GM12874 (cell line): ENCODE measurements around the gene ASB8.

ENCODE experiments used
- TF ChIP-seq, protein P1 (sequence below): IDR thresholded peaks from 2 replicates; pipeline ENCODE4 v1.5.1; 2011; ENCODE audit warnings: low read depth, mild to moderate bottlenecking, control low read depth, low read length, moderate library complexity; ENCODE audit not compliant: insufficient read depth

ASB8 gene, protein sequence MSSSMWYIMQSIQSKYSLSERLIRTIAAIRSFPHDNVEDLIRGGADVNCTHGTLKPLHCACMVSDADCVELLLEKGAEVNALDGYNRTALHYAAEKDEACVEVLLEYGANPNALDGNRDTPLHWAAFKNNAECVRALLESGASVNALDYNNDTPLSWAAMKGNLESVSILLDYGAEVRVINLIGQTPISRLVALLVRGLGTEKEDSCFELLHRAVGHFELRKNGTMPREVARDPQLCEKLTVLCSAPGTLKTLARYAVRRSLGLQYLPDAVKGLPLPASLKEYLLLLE

DNA sequence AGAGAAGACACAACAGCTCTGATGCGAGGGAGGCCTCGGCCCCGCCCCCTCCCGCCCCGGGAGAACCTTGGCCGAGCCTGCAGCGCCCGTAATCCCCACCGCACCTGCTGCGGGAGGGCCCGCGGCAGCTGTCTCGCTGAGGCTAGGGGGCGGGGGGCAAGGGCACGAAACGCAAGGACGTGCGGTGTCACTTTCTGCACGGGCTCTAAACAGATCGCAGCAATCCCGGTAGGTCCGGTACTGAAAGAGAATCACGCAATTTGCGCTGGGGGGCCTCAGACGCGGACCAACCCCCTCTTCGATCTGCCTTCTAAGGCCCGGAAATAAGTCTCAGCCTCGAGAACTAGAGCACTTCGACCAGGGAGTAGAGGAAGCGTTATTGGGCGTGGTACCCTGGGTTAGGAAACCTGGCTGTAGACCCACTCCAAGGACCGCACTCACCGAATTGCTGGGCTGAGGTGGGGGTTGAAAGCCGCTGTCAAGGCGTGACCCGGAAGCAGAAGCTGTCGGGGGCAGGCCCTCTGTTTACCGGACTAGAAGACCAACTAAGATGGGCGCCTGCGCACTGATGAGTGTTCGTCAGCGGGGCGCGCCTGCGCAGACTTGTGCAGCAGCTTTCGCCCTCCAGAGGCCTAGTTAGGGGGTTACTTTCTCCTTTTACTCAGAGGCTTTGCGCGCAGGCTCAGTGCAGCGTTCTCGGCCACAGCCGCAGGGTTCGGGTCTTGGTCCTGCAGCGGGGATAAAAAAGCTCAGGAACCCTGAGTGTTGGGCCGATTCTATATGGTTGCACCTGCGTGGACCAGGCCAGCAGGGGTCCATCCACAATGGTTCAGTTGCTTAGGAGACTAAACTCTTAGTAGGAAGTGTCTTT, at the start of gene ASB8:
TSS of gene ASB8 (minus strand) at position 498 of the 871 bp plus-strand sequence. CDS start 4,019 bp downstream, outside the sequence.
- TF ChIP-seq, protein P1, sequence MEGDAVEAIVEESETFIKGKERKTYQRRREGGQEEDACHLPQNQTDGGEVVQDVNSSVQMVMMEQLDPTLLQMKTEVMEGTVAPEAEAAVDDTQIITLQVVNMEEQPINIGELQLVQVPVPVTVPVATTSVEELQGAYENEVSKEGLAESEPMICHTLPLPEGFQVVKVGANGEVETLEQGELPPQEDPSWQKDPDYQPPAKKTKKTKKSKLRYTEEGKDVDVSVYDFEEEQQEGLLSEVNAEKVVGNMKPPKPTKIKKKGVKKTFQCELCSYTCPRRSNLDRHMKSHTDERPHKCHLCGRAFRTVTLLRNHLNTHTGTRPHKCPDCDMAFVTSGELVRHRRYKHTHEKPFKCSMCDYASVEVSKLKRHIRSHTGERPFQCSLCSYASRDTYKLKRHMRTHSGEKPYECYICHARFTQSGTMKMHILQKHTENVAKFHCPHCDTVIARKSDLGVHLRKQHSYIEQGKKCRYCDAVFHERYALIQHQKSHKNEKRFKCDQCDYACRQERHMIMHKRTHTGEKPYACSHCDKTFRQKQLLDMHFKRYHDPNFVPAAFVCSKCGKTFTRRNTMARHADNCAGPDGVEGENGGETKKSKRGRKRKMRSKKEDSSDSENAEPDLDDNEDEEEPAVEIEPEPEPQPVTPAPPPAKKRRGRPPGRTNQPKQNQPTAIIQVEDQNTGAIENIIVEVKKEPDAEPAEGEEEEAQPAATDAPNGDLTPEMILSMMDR: peak; percentile 58

DNA sequence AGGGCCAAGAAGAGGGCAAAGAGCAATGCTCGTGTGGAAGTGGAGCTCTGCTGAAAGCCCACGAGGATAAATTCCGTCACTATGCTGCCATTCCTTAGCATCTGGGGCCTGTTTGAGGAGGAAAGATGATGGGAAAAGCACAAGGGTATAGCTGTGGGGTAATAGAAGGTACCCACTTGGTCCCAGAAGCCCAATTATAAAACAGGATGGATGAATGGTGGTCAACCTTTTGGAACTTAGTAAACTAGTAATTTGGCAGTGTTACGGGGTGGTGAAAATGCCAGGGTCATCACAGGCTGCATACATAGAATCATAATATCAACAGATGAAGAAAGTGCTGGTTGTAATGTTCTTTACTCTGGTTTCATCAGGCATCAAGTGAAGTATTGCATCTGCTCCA, 45.9 kb upstream of the ASB8 start, which contains the start of gene OR10AD1:
TSS of gene OR10AD1 (minus strand) at position 101 of the 400 bp plus-strand sequence. CDS start at position 101, 0 bp downstream.
- TF ChIP-seq, protein P1: no peak

DNA sequence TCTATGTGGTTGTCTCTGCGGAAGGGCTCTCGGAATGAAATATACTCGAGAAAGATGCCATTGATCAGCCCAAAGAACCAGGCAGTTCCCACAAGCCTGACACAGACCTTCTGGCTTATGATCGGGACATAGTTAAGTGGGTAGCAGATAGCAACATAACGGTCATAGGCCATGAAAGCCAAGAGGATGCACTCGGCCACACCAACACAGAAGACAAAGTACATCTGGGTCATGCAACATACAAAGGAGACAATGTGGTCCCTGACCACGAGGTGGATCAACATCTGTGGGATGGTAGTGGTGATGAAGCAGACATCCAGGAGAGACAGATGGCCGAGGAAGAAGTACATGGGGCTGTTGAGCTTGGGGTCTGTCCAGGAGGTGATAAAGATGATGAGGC, 45.5 kb upstream of the ASB8 start:
- TF ChIP-seq, protein P1: no peak

DNA sequence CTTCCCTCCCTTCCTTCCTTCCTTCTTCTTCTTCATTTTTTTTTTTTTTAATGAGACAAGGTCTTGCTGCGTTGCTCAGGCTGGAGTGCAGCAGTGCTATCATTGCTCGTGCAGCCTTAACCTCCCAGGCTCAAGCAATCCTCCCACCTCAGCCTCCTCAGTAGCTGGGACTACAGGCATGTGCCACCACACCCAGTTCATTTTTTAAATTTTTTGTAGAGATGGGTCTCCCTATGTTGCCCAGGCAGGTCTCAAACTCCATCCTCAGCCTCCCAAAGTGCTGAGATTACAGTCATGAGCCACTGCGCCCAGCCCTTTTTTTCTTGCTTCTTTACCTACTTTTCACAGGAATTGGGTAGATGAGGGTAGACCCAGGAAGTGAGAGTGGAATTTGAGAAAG, 44.2 kb upstream of the ASB8 start:
- TF ChIP-seq, protein P1: no peak

DNA sequence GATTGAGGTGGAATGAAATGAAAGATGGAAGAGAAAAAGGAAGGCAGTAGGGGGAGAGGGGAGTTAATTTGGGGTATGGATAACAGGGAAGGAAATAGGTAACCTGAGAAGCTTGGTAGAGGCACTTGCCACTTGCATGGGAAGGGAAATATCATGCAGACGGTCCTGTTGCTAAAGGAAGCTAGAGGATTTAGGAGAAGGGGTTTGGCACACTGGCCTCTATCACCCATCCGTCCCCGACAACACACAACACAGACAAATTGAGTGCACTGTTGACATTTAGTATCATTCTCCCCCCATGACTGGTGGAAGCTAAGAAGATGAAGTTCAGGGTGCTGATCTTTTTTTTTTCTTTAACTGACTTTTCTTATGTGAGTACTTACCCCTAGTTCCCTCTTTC, 43.8 kb upstream of the ASB8 start:
- TF ChIP-seq, protein P1: no peak

DNA sequence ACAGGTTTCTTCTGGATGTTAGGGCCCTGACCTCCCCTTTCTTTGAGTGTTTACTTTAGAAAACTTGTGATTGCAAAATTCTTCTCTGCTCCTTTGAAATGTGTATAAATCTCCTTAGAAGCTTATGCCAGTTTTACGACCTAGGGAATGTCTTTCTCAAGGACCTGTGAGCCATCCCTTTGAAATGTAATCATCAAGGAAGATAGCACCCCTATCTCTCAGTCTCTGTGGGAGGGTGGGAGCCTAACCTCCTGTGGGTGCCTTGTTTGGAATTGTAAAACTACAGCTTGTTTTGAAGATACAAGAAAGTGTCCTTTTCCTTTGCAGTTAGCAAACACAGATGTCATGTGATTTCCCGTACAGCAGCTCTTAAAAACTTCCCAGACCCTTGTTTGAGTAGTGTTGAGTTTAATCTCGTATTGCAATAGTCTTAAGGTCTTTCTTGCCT, 42.5 kb upstream of the ASB8 start:
- TF ChIP-seq, protein P1: no peak

DNA sequence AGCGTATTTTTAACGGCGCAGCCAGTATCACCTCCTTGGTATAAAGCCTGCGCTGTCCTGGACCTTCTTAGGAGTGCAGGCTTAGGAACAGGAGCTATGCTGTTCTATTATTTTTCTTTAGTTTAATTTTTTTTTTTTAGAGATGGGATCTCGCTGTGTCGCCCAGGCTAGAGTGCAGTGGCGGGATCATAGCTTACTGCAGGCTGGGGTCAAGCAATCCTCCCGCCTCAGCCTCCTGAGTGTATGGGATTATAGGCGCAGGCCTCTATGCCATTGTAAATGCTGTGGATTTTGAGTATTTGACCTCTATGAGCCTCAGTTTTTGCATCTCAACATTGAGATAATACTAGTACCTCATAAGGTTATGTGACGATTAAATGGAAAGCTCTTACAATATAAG, 41.7 kb upstream of the ASB8 start:
- TF ChIP-seq, protein P1: no peak
